SIG-M5 treated with dmso at 0.1 percent for 504 hours (cell line): ENCODE data around the gene ACOX2.

Source experiments
- DNase-seq: peaks from one replicate; lab custom pipeline; 2025; ENCODE audit not compliant: unreplicated experiment; lab: John Stamatoyannopoulos, UW

The ACOX2 gene

GRCh38 chr3:58567251-58567515, 30.2 kb upstream of the ACOX2 start:
- DNase-seq = no peak

GRCh38 chr3:58566398-58567250, 29.6 kb upstream of the ACOX2 start:
- DNase-seq = no peak

DNA sequence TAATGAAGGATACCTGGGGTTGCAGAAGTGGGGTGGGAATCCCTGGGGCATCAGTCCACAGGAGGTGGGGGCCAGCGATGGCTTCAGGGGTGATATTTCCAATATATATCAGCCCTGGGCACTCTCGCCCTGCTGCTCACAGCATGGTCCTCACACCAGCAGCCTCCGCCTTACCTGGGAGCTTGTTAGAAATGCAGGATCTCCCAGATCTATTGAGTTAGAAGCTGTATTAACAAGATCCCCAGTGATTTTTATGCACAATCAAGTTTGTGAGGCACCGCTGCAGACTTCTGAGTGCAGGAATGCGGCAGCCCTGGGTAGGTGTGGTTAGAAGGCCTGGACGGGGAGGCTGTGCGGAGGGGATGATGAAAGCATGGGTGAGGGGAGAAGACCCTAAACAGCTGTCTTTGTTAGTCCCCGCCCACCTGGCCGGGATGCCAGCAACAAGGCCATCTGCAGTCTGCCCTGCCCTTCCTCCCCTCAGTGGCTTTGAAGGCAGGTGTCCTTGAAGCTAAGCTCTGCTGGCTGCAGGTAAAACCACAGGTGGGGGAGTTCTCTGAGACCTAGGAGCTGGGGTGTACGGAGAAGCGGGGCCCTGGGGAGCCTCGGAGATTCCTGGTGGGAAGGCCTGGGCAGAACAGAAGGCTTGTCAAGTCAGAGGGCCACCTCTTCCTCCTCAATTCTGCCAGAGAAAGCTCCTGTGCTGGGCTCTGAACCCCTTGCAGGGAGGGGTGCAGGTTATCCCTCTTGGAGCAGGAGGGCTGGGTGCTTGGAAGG, 28.8 kb upstream of the ACOX2 start:
- DNase-seq = no peak

DNA sequence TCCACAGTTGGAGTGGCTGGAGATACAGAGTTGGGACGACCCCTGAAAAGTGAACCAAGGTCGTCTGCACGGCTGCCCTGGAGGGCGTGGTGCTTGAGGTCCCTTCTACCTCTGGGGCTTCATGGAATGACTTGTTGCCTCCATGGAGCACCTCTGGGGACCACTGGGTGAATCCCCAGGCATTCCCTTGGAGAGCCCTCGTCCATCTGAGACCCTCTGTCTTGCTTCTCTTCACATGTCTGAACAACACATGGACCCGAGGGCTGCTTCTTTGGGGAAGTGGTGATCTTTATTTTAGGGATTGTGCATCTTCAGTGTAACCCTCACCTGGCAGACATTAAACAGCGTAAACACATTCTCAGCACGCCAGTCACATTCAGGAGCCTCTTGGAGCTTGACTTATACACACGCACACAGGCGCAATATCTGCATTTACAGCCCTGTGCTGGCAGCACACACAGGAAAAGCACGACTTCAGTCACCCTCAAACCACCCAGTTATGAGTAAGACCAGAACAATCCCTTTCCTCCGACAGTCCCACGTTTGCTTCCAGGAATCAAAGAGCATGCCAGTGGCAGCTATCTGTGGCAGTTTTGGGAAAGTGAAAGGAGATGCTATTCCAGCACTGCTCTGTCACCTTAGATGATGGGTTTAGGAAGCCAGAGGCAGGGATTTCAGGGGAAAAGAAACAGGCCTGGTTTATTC, 27.6 kb upstream of the ACOX2 start:
- DNase-seq = no peak

DNA sequence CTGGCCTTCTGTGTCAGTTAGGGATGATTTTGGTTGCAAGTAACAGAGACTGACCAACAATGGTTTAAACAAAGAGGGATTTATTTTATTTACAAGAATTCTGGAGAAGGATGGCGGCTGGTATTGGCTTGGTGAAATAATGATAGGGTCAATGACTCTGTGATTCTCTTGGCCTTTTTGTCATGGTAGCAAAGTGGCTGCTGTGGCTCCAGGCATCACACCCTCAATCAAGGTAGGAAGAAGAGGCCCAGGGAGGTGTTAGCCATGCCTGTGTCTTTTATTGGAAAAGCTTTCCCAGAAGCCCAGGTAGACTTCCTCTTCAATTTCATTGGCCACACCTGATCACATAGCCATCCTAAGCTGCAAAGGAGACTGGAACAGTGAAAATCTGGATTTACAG, 27.1 kb upstream of the ACOX2 start:
- DNase-seq = no peak

DNA sequence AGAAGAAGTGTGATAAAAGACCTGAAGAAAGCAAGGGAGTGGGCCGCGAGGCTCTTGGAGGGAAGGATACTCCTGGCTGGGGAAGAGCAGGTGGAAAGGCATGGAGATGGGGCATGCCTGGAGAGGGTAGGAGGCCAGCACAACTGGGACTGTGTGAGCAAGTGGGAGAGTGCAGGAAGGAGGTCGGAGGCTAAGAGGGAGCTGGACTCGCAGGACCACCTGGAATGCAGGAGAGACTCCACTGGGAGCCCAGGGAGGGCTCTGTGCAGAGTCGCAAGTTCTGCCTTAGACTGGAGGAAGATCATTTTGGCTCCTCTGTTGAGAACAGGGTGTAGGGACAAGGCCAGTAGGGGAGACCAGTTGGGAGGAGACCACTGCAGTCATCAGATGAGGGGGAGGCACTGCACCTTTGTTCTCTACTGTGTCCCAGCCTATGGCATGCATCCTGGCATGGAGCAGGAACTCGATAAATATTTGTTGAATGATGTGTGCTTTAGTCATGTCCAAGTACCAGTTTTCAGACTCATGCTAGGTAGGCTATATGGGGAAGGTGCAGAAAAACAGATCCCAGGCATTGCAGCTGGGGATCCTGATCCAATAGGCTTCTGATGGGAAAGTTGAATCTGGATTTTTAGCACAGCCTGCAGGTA, 26.5 kb upstream of the ACOX2 start:
- DNase-seq = no peak

GRCh38 chr3:58562498-58562897, 25.5 kb upstream of the ACOX2 start:
- no peak for DNase-seq

DNA sequence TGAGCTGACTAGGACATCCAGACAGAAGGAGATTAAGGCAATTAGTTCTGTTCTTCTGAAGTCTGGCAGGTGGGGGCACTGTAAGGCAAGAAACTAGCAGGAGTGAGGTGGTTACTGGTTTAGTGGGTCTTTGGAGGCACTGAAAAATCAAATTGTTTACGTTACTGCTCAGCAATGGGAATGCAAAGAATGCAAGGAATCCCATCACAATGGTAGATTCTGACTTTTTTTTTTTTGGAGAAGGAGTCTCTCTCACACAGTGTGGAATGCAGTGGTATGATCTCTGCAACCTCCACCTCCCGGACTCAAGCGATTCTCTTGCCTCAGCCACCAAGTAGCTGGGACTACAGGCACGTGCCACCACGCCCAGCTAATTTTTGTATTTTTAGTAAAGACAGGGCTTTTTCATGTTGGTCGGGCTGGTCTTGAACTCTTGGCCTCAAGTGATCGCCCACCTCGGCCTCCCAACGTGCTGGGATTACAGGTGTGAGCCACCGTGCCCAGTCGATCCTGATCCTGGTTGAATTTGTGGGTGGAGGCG, 23.9 kb upstream of the ACOX2 start:
- DNase-seq = no peak

DNA sequence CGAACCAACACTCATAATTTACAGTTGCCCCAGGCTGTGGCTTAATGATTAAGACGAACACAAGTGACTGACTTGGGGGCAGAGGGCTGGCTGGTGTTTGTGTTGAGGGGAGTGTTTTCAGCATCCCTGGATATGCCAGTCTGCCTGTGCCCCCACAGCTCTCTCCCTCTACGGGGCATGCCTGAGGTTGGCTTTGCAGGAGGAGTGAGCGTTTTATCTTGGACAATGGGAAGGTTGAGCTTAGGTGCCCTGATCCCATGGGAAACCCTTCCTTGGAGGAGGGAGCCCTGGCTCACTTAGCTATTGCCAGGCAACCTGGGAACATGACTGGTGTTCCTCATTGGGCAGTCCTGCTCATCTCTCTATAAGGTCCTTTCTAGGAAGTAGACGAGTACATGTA, 22.6 kb upstream of the ACOX2 start:
- no peak for DNase-seq

DNA sequence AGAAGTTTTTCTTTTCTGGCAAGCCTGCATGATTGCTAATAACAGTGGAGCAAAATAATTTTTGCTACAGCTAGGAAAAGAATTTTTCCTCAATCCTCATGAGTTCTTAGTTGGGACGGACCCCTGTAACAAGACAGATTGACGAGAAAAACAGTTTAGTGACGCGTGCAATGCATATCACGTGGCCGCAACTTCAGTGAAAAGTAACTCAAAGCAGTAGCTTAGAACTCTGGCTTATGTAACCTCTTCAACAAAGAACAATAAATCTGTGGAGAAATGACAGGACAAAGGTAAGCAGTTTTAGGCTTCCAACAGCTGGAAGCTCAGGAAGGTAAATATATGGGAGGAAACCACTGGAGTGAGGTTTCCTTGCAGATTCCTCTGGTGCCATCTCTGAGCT, 20.5 kb upstream of the ACOX2 start:
- no peak for DNase-seq

GRCh38 chr3:58556761-58557221, 19.8 kb upstream of the ACOX2 start:
- no peak for DNase-seq

DNA sequence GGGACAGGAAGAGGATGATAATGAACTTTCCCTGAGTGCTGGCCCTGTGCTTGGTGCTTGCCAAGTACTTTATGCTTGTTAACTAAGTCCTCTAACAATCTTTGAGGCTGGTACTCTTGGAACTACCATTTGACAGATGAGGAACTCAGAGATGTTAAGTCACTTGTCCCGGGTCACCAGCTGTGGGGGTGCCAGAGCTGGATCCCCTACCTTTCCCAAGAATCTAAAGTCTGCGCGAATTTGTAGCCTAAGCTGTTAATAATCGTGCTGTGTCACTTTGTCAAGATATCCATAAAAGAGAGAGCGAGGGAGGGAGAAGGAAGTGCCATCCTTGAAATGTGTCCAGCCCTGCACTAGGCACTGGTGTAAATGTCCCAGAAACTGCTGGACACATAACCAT, 19.0 kb upstream of the ACOX2 start:
- no peak for DNase-seq

- no peak for DNase-seq
Measured at GRCh38 chr3:58555203-58555602, 18.2 kb upstream of the ACOX2 start.

- DNase-seq = no peak
Measured at GRCh38 chr3:58553003-58553402, 16.0 kb upstream of the ACOX2 start.

GRCh38 chr3:58551636-58552180, 14.7 kb upstream of the ACOX2 start:
- no peak for DNase-seq

DNA sequence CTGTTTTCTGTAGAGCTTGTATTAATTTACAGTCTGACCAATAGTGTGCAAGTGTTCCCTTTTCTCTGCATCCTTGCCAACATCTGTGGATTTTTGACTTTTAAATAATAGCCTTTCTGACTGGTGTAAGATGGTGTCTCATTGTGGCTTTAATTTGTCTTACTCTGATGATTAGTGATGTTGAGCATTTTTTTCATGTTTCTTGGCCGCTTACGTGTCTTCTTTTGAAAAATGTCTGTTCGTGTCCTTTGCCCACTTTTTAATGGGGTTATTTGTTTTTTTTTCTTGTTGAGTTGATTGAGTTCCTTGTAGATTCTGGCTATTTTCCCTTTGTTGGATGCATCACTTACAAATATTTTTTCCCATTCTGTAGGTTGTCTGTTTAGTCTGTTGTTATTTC, 7.6 kb upstream of the ACOX2 start:
- no peak for DNase-seq

- no peak for DNase-seq
Measured at GRCh38 chr3:58540176-58540858, 3.3 kb upstream of the ACOX2 start.

DNA sequence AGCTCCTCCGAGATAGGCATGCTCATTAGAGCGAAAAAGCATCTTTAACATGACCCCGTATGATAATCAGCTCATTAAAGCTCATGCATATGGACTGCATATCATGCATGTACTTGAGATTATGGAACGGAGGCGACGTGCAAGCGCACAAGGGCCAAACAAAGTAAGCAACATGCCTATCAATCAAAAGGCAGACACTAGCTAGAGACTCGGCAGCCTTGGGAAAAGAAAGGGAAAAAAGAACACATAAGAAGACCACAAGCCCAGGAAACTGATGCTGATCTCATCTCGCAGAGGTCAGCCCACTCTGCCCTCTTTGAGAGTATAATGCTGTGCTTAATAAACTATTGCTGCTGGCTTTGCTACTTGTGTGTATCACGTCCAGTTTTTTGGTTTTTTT, 2.6 kb upstream of the ACOX2 start:
- no peak for DNase-seq

- DNase-seq = no peak
Measured at GRCh38 chr3:58537412-58538301, 667 bp upstream of the ACOX2 start.
